HG02798 (cell line): Measurements from ENCODE around the gene STAT3.
"Not testable (repeated sequence)": the region's sequence is repeated elsewhere in the genome, so short reads cannot be mapped to it uniquely, and the experiment has no call there.

Source experiments
- ATAC-seq: cut with Tn5 transposase; IDR thresholded peaks from one replicate; pipeline ENCODE4 v1.9.1; 2021; ENCODE audit warnings: mild to moderate bottlenecking; ENCODE audit not compliant: unreplicated experiment, poor library complexity

Gene STAT3

GRCh38 chr17:42322382-42323267 is 65.6 kb downstream of the STAT3 start:
- peak; percentile 86 for ATAC-seq

- no peak for ATAC-seq
Observed at GRCh38 chr17:42321555-42321954, 66.7 kb downstream of the STAT3 start.

- not testable (repeated sequence) for ATAC-seq
Observed at GRCh38 chr17:42317967-42318366, 70.3 kb downstream of the STAT3 start.

GRCh38 chr17:42317266-42317845 is 70.9 kb downstream of the STAT3 start:
- ATAC-seq, result no peak

GRCh38 chr17:42316755-42317154 is 71.5 kb downstream of the STAT3 start:
- no peak for ATAC-seq

- peak; percentile 38 for ATAC-seq
Observed at GRCh38 chr17:42315402-42316156, 72.7 kb downstream of the STAT3 start.

GRCh38 chr17:42313773-42314566 is 74.3 kb downstream of the STAT3 start:
- ATAC-seq, result no peak

- no peak for ATAC-seq
Observed at GRCh38 chr17:42313389-42313772, 74.9 kb downstream of the STAT3 start.

GRCh38 chr17:42312285-42313130 is 75.7 kb downstream of the STAT3 start:
- ATAC-seq, result peak; percentile 68

- no peak for ATAC-seq
Observed at GRCh38 chr17:42312035-42312284, 76.3 kb downstream of the STAT3 start.

GRCh38 chr17:42311240-42312034 is 76.8 kb downstream of the STAT3 start:
- ATAC-seq, result no peak

- no peak for ATAC-seq
Observed at GRCh38 chr17:42310787-42311215, 77.4 kb downstream of the STAT3 start.

GRCh38 chr17:42309986-42310786 is 78.1 kb downstream of the STAT3 start:
- no peak for ATAC-seq

GRCh38 chr17:42309142-42309541 is 79.1 kb downstream of the STAT3 start:
- ATAC-seq, result no peak

- ATAC-seq, result no peak
Observed at GRCh38 chr17:42308446-42308845, 79.8 kb downstream of the STAT3 start.

GRCh38 chr17:42307362-42307927 is 80.8 kb downstream of the STAT3 start:
- ATAC-seq, result no peak

GRCh38 chr17:42306385-42306667 is 81.9 kb downstream of the STAT3 start:
- ATAC-seq, result no peak
